ENCODE data around the gene TMEM244.
"Not testable (repeated sequence)": the region's sequence is repeated elsewhere in the genome, so short reads cannot be mapped to it uniquely, and the experiment has no call there.

Gene TMEM244, protein sequence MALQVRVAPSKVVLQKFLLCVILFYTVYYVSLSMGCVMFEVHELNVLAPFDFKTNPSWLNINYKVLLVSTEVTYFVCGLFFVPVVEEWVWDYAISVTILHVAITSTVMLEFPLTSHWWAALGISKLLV

GRCh38 chr6:129860908-129861665, at the start of gene TMEM244:
TMEM244 (minus strand) TSS chr6:129861315; CDS start chr6:129861188, 127 bp downstream.
- peak; percentile 1 to 5 for DNase-seq

- no peak for DNase-seq
Measured at GRCh38 chr6:129908858-129909257, 47.7 kb upstream of the TMEM244 start.

GRCh38 chr6:129908356-129908755, 47.2 kb upstream of the TMEM244 start:
- no peak for DNase-seq

GRCh38 chr6:129906515-129907077, 45.5 kb upstream of the TMEM244 start:
- no peak for DNase-seq

DNA sequence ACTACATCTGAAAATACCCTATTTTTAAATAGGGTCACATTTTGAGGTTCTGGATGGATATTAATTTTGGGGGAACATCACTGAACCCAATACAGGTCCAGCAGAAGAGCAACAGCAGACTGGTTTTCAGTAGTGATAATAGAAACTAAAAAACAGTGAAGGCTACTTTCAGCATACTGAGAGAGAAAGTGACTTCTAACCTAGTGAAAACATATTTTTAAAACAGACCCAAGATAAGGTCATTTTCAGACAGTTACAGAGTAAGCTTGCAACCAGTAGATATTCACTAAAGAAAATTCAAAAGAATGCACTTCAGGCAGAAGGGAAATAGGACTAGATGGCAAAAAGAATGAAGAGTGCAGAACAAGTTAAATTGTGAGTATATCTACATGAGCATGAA, 42.0 kb upstream of the TMEM244 start:
- no peak for DNase-seq

DNA sequence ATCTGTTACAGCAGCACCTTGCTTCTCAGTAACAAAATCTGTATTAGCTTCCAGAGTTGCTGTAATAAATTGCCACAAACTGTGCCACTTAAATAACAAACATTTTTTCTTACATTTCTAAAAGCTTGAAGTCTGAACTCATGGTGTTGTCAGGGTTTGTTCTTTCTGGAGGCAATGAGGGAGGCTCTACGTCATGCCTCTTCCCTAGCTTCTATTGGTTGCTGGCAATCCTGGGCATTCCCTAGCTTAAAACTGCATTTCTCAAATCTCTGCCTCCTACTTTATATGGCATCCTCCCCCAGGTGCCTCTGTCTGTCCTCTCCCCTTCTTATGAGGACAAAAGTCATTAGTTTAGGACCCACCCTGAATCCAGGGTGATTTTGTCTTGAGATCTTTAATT, 41.6 kb upstream of the TMEM244 start:
- DNase-seq = no peak

GRCh38 chr6:129901910-129902309, 40.8 kb upstream of the TMEM244 start:
- no peak for DNase-seq

DNA sequence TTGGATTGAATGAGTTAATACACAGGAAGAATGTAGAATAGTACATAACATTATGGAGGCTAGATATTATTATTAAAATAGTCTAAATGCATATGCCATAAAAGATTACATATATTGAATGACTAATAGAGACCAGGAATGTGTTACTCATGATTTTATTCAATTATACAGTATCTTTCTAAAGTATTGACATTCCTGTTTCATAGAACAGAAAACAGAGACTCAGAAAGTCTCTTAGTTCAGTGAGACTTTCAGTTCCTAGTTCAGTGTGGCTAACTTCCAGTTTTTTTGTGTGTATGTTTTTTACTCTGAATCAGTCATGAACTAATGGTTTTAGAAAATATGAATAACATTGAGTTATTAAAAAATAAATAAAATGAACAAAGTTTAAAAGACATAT, 34.6 kb upstream of the TMEM244 start:
- DNase-seq = no peak

- DNase-seq = no peak
Measured at GRCh38 chr6:129894921-129895320, 33.8 kb upstream of the TMEM244 start.

GRCh38 chr6:129893640-129894039, 32.5 kb upstream of the TMEM244 start:
- DNase-seq = no peak

DNA sequence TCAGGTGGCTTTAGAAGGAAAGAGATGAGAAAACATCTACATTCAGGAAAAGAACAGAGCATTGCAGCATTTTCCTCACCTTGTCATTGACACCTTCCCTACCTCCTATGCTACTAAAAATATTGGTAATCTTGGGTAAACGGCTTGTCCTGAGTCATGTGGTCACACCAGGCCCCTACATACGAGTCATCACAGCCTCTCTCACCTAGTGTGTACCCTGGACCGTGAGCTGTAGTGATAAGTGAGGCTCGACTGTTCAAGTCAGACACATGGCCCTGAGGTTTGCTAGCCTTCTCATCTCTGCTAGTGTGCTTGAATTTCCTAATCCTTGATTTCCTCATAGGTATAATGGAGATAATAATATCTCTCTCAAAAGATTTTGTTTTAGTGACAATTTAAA, 29.6 kb upstream of the TMEM244 start:
- no peak for DNase-seq

GRCh38 chr6:129890164-129890563, 29.0 kb upstream of the TMEM244 start:
- DNase-seq = no peak

DNA sequence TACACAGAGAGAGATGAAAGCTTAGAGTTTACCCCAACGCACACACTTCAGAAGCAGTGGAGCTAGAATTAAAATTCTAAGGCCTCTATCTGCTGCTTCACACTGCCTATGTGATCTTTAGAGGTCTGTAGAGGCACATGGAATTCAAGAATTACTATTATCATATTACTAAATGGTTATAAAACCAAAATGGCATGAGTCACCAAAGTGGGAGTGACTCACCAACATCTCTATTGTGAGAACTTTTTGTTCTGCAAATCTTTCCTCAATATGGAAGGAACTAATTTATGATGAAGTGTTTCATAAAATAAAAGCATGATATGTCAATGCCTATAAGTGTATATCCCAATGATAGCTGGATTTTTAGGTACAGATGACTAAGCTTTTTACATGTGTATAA, 28.5 kb upstream of the TMEM244 start:
- no peak for DNase-seq

GRCh38 chr6:129886401-129887155, 25.5 kb upstream of the TMEM244 start:
- DNase-seq = no peak

- no peak for DNase-seq
Measured at GRCh38 chr6:129884211-129884610, 23.1 kb upstream of the TMEM244 start.

- DNase-seq = no peak
Measured at GRCh38 chr6:129882510-129883023, 21.5 kb upstream of the TMEM244 start.

- not testable (repeated sequence) for DNase-seq
Measured at GRCh38 chr6:129877894-129878293, 16.8 kb upstream of the TMEM244 start.

GRCh38 chr6:129875610-129876520, 14.8 kb upstream of the TMEM244 start:
- no peak for DNase-seq

- DNase-seq = no peak
Measured at GRCh38 chr6:129874837-129875236, 13.7 kb upstream of the TMEM244 start.

GRCh38 chr6:129872586-129872985, 11.5 kb upstream of the TMEM244 start:
- no peak for DNase-seq

- DNase-seq = no peak
Measured at GRCh38 chr6:129871221-129871620, 10.1 kb upstream of the TMEM244 start.

DNA sequence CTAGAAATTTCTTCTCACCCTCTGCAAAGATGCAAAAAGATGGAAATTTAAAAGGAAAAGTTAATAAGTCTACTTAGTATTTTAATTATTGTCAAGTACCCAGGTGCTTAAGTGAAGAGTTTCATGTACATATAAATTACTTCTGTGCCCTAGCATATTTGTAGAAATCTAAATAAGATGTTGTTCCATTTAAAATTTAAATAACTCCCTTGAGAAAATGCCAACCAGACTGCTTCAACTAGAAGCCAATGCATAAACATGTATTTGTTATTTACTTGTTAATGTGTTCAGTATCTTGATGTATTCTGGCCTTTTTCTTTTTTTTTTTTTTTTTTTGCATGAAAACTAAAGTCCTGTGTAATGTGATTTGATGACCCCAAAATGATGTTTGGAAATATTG, 6.3 kb upstream of the TMEM244 start:
- no peak for DNase-seq
